CD4-positive, alpha-beta T cell treated with Interleukin-17A for 1 hour (primary cell): ENCODE data around the gene GLI3.

ENCODE experiments used
- DNase-seq: peaks from one replicate; pipeline ENCODE4 v3.0.0-alpha.2; 2020

Gene GLI3

DNA sequence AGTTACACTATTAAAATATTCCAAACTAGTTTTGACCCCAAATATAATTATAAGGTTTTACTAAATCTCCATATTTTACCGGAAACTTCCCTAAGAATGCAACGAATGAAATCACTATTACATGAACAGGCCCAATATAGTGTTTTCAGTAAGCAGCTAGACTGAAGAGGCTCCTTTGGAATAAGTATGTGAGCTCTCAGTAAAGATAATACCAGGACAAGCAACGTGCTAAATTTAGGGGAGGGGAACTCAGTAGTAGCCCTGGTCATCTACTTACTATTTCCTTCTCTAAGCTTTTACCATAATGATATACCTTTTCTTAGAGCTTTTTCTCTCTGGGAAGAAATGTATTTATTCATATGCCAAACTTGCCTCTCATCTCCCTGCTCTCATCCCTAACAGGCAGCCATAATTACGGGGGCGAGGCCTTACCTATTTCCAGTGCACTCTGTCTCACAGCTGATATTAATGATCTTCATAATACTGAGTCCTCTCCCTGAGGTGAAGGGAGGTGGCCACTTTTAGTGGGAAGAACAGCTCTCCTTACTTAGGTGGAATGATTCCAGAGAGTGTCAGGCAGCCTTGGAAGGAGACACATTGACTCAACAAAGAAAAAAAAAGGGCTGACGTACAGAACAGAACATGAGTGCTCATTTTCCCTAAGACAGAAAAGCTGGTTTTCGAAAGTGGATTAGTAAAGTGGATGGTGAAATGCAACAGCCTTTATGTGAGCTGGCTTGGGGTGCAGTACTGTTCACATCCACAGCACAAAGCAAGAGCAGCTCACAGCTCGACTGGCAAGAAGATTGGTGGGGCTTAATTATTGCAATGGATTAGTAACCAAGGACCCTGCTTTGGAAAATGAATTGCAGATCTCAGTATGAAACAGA lies 165.4 kb downstream of the GLI3 start:
- DNase-seq: no peak

DNA sequence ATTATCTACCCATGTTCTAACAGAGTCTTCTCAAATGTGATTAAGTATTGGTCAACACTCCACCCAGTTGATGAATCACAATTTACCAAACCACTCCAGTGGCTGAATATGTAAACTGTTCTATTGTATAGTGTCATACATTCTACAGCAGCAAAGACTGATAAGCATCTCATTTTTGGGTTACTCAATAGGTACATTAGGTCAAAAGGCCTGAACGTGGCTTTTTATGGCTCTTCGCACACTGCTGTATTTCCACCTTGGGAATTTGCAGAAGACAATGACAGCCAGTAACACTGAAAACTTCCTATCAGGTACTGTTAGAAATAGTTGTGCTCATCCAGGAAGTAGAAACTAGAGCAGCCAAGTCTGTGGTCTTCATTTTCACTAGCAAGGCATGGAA lies 166.9 kb downstream of the GLI3 start:
- DNase-seq: no peak

DNA sequence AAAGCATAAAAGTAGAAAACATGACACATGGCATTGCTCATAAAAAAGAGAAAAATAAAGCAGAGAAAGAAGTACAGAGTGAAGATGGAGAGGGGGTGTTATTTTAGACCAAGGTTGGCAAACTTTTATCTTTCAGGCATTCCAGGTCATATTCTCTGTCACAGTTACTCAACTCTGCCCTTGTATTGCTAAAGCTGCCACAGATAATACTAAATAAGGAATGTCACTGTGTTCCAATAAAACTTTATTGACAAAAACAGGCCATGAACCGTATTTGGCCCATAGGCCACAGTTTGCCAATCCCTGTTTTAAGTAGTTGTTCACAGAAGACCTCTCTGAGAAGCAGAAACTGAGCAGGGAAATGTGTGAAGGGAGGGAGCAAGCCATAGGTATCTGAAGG lies 167.4 kb downstream of the GLI3 start:
- no peak for DNase-seq

- no peak for DNase-seq
Observed at GRCh38 chr7:42068554-42069280, 168.3 kb downstream of the GLI3 start.

DNA sequence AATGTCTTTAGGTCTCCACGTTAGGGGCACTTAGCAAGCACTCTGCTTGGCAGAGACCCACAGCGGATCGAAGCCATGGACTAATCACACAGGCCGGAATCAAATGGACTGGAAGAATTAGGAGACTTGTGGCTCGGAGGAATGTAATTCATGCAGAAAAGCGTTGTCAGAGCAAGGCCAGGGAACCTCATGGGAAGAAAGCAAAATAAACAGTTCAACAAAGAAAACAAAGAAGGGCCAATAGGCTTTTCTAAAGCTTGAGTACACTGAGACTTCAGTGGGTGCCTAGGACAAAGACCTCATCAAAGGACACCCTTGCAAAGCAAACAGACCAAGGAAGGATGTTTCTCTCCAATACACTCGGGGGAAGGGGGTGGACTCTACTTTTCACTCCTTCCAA lies 171.1 kb downstream of the GLI3 start:
- DNase-seq: no peak

GRCh38 chr7:42065015-42065414 lies 172.0 kb downstream of the GLI3 start:
- DNase-seq: no peak

DNA sequence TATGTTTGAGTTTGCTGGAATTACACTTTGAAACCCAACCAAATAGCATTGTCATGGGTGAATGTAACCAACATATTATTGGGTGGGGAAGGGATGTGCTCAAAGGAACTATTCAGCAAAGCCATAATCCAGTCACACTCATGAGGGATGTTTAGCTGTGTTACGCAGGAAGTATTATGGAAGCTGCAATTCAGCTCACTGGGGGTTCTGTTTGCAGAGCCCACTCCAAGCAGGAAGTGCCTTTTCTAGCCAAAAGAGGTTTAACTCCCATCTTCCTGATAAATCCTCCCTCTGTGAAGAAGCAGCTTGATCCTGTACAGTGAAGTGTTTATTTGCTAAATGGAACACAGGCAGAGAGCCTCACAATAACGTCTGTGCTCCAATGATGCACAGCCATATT lies 172.5 kb downstream of the GLI3 start:
- no peak for DNase-seq

GRCh38 chr7:42059275-42059674 lies 177.7 kb downstream of the GLI3 start:
- DNase-seq: no peak

GRCh38 chr7:42057331-42057730 lies 179.7 kb downstream of the GLI3 start:
- DNase-seq: no peak

- no peak for DNase-seq
Observed at GRCh38 chr7:42055171-42055570, 181.8 kb downstream of the GLI3 start.

- DNase-seq: no peak
Observed at GRCh38 chr7:42053834-42054233, 183.2 kb downstream of the GLI3 start.

DNA sequence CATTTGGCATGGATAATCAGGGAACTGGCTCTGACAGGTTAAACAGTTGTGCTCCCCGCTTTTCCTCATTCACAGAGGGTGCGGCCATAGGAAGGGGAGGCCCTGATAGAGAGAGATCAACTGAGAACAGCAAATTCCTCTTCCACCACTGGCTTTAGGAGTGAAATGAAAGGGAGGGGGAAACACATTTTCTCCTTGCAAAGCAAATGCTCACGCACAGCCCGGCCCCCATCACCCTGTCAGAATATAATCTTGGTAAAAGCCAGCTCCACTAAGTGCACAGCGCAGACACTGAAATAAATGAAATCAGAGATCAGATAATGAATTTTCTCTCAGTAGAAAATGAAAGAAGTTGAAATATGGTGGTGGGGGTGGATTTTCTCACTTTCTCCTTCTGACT lies 187.2 kb downstream of the GLI3 start:
- DNase-seq: no peak

DNA sequence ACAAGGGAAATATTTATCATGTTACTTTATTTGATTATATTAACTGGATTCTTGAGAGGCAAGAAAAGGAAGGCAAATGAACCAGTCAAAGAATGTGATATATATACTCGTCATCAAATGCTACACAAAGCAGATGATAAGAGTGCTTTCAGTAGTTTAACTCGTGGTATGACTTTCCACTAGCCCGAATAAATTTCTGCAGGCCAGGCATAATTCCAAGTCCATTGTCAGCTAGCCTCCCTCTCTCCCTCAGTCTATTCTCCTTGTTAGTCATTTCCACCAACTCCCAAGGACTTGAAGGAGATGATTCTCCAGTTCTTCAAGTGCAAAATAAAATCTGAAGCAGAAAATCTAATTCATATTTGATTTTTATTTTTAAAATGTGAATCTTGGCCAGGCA lies 190.5 kb downstream of the GLI3 start:
- DNase-seq: no peak

GRCh38 chr7:42045961-42046360 lies 191.0 kb downstream of the GLI3 start:
- DNase-seq: no peak

DNA sequence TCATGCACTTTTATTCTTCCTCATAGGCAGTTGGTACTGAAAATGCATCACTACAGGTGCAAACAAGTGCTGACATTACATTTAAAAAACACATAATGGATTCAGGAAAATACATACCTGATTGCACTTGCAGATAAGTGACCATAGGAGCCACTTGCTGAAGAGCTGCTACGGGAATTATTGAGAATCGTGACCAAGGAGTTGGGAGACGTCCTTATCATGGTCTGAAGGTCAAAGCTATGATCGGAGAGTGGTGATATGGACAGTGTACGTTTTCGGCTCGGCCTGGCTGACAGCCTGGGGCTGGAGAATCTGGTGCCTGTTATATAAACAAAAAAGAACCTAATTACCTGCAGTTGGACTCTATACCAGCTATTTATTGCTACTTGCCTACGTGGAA lies 197.1 kb downstream of the GLI3 start:
- DNase-seq: no peak

DNA sequence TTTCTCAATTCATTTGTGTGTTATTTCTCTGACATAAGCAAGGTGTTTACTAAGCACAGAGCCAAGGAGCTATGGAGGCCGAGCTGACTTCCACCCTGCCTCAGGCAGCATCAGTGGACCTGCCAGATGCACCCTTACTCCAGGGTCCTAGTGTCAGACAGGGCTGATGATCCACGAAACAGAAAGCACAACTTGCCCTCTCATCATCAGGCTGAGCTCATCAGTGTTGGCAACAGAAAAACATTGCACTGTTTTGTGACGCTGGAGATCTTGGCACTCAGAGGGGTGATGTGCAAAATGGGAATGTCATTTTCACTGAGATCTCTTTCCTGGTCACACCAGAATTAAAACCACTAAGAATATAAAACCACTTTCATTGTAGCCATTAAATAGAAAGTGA lies 201.8 kb downstream of the GLI3 start:
- no peak for DNase-seq

DNA sequence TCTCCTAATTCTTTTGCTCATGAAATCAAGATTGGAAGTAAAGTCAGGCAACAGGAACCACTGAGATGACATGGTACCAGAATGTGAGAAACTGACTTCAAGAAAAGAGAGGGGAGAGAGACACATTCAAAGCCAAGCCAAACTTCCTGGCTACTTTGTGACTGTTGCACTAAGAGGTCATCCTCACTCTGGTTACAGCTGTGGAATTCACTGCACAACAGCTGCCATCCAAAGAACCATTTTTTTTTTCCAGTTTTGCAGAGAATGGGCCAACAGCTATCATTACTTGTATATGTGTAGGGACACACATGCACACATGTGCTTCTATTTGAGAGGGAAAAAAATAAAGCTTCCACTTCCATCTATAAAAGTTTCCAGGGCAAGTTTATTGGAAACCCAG lies 203.5 kb downstream of the GLI3 start:
- no peak for DNase-seq

DNA sequence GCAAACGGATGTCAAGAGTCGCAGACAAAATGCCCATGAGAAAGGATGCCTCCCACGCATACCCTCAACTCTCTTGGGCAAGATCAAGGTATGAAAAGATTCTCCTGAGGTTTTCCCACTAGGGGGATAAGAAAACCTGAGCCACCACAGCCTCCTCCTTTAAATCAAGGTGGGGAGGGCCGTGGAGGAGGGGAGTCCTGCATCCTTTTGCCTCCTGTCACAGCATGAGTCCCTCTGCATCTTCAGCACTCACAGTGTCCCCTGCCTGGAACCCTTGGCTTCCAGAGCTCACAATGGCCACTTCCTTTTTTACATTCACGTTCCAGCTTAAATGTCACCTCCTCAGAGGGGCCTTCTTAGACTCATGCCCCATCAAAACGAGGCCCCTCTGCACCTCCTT lies 207.6 kb downstream of the GLI3 start:
- no peak for DNase-seq

DNA sequence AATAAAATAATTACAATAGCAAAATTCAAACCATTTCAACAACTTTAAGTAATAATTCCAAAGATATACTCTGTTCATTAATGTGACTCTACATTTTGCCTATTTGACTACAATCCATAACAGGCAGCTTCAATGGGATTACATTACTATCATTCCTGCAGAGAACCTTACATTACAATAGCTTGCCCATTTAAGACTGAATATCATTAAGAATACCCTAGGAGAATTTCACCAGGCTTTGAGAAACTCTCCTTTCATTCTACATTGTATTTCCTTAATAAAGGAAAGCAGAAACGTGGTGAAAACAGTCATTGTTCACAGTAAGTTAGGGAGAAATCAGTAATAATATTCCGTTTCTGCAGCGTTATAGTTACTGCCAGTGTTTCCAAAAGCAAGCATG lies 209.5 kb downstream of the GLI3 start:
- DNase-seq: no peak

GRCh38 chr7:42026622-42027197 lies 210.3 kb downstream of the GLI3 start:
- DNase-seq: no peak

- no peak for DNase-seq
Observed at GRCh38 chr7:42025635-42026375, 211.2 kb downstream of the GLI3 start.

DNA sequence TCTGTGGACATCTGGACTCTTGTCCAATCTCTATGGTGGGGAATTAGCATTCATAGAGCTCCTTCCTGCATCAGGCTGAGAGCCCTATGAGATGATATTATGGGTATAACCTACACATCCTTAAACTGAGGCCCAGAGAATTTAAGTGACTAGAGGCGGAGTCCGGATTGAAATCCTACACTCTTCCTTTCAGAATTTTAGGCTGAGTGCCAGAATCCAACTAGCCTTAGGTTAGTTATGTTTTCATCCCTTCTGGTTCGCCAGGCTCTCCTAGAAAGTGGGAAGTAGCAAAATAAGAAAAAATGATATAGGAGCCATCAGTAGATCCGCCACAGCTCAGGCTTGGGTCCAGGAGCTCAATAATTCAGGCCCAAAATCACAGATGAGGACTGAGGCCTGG lies 212.5 kb downstream of the GLI3 start:
- no peak for DNase-seq

DNA sequence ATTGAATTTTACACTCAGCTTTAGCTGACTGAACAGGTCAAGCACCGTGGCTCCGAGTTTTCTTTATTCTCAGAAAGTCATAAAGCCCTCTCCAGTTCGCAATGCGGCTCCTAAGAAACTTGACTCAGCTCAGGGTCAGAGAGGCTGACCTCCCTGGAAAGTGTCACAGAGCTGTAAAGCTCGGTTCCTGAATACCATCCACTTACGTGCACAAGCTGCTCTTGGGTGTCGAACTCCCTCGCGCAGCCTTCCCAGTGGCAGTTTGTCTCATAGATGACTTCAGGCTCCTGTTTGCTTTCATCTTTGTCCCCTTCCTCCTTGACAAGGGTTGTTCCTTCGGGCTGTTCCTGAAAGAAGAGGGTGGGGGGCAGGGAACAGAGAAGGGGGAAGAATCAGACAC lies 213.7 kb downstream of the GLI3 start:
- no peak for DNase-seq
